SW 1271 (cell line): Measurements from ENCODE around the gene GALNT11.
A peak's percentile ranks its signal among the peaks of the same experiment; 100 is the strongest.
"Not testable (repeated sequence)": the region's sequence is repeated elsewhere in the genome, so short reads cannot be mapped to it uniquely, and the experiment has no call there.

Experiments
- DNase-seq, 2 experiments: peaks; one replicate each; lab custom pipeline; 2025; lab: John Stamatoyannopoulos, UW

GALNT11 gene

GRCh38 chr7:152027491-152028365, 2.3 kb downstream of the GALNT11 start:
- not testable (repeated sequence) for DNase-seq

GRCh38 chr7:152030059-152030458, 4.6 kb downstream of the GALNT11 start:
- peak in 1 of 2 experiments; percentile 17 for DNase-seq

GRCh38 chr7:152030639-152031038, 5.2 kb downstream of the GALNT11 start:
- not testable (repeated sequence) for DNase-seq

GRCh38 chr7:152035817-152036216, 10.3 kb downstream of the GALNT11 start:
- DNase-seq = no peak

- not testable (repeated sequence) for DNase-seq
These were observed 12.9 kb downstream of the GALNT11 start for GRCh38 chr7:152038410-152038809.

- DNase-seq = not testable (repeated sequence)
These were observed 17.6 kb downstream of the GALNT11 start for GRCh38 chr7:152043086-152043485.

GRCh38 chr7:152044909-152045308, 19.4 kb downstream of the GALNT11 start:
- not testable (repeated sequence) for DNase-seq

GRCh38 chr7:152046531-152046930, 21.1 kb downstream of the GALNT11 start:
- no peak for DNase-seq

- no peak for DNase-seq
These were observed 22.6 kb downstream of the GALNT11 start for GRCh38 chr7:152048051-152048450.

- no peak for DNase-seq
These were observed 25.1 kb downstream of the GALNT11 start for GRCh38 chr7:152050547-152050971.

- no peak for DNase-seq
These were observed 26.5 kb downstream of the GALNT11 start for GRCh38 chr7:152051968-152052367.

- DNase-seq = no peak
These were observed 27.3 kb downstream of the GALNT11 start for GRCh38 chr7:152052771-152053170.

GRCh38 chr7:152054367-152055230, 29.1 kb downstream of the GALNT11 start:
- no peak for DNase-seq

GRCh38 chr7:152056621-152057274, 31.3 kb downstream of the GALNT11 start:
- DNase-seq = no peak

- DNase-seq = no peak
These were observed 33.8 kb downstream of the GALNT11 start for GRCh38 chr7:152059311-152059710.

- DNase-seq = not testable (repeated sequence)
These were observed 35.6 kb downstream of the GALNT11 start for GRCh38 chr7:152061086-152061485.

- DNase-seq = not testable (repeated sequence)
These were observed 37.7 kb downstream of the GALNT11 start for GRCh38 chr7:152063192-152063591.

GRCh38 chr7:152063821-152064220, 38.3 kb downstream of the GALNT11 start:
- not testable (repeated sequence) for DNase-seq

GRCh38 chr7:152065800-152066344, 40.4 kb downstream of the GALNT11 start:
- not testable (repeated sequence) for DNase-seq

GRCh38 chr7:152072421-152072820, 46.9 kb downstream of the GALNT11 start:
- DNase-seq = no peak

GRCh38 chr7:152073352-152073751, 47.9 kb downstream of the GALNT11 start:
- DNase-seq = no peak

GRCh38 chr7:152074673-152075072, 49.2 kb downstream of the GALNT11 start:
- no peak for DNase-seq
